Colon (tissue), 2 donors: Measurements from ENCODE around the gene ALDH2.
"Not testable (repeated sequence)": the region's sequence is repeated elsewhere in the genome, so short reads cannot be mapped to it uniquely, and the experiment has no call there.

Experiments used
- FAIRE-seq: peaks from 2 replicates; lab custom pipeline; 2012; peaks lifted over from hg19 to GRCh38; lab: Jason Lieb, UNC
- donor health status: control.
- donor health status: control.

Gene ALDH2

DNA sequence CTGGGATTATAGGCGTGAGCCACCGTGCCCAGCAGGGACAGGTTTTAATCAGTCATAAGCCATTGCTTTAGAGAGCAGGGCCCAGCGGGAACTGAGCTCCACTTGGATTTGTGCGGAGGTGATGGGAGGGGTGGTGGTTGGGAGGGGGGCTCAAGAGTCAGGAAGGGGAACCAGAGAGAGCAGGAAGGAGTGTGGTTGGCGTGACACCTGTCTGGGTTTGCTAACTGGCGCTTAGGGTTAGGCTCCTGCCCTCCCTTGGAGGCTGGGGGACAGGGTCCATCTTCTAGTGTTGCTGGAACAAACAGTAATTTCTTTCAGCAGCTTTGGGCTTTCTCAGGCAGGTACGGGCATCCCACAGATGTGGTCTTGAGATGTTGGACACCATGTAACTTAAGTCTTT, 7.5 kb upstream of the ALDH2 start:
- no peak for FAIRE-seq

DNA sequence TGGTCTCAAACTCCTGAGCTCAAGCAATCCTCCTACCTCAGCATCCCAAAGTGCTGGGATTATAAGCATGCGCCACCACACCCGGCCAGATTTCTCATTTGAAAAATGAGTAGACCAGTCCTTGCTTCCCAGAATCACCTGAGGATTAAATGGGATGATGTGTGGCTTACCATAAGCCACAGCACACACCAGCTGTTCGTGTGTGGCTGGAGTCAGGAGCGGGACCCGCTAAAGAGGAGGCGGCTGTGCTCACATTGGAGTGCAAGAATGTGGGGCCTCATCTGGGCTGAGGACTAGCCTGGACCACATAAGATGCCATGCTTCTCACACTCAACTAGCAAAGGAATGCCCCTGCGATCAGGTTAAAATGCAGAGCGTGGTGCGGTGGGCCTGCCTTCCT, 6.7 kb upstream of the ALDH2 start:
- no peak for FAIRE-seq

GRCh38 chr12:111761099-111761498, 5.6 kb upstream of the ALDH2 start:
- FAIRE-seq, result no peak

- no peak for FAIRE-seq
Observed at GRCh38 chr12:111761706-111762105, 5.0 kb upstream of the ALDH2 start.

DNA sequence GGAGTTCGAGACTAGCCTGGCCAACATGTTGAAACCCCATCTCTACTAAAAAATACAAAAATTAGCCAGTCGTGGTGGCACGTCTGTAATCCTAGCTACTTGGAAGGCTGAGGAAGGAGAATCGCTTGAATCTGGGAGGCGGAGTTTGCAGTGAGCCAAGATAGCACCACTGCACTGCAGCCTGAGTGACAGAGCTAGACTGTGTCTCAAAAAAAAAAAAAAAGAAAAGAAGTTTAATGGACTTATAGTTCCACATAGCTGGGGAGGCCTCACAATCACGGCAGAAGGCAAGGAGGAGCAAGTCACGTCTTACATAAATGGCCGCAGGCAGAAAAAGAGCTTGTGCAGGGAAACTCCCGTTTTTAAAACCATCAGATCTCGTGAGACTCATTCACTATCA, 3.2 kb upstream of the ALDH2 start:
- FAIRE-seq, result not testable (repeated sequence)

GRCh38 chr12:111764120-111764821, 2.5 kb upstream of the ALDH2 start:
- FAIRE-seq, result no peak

- FAIRE-seq, result no peak
Observed at GRCh38 chr12:111767362-111768158, 827 bp downstream of the ALDH2 start.

DNA sequence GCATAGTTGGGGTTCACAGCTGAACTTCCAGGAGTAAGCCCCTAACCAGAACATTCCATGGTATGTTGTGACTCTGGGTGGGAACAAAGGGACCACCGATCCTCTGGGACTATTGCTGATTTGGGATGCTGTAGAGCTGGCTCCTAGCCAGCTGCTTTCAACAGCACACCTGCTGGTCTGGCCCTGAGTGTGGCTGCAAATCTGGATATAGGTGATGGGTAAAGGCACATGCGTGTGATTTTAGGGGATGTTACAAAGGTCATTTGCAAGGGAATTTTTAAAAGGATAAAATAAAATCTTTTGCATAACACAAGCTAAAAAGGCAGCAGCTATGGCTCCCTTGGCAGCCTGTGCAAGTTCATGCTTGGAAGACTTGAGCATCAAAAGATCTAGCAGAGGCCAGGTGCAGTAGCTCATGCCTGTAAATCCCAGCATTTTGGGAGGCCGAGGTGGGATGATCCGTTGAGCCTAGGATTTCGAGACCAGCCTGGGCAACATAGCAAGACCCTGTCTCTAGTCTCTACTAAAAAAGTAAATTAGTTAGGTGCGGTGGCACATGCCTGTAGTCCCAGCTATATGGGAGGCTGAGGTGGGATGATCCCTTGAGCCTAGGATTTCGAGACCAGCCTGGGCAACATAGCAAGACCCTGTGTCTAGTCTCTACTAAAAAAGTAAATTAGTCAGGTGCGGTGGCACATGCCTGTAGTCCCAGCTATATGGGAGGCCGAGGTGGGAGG, 1.6 kb downstream of the ALDH2 start:
- FAIRE-seq, result no peak

GRCh38 chr12:111769599-111769998, 2.9 kb downstream of the ALDH2 start:
- no peak for FAIRE-seq

DNA sequence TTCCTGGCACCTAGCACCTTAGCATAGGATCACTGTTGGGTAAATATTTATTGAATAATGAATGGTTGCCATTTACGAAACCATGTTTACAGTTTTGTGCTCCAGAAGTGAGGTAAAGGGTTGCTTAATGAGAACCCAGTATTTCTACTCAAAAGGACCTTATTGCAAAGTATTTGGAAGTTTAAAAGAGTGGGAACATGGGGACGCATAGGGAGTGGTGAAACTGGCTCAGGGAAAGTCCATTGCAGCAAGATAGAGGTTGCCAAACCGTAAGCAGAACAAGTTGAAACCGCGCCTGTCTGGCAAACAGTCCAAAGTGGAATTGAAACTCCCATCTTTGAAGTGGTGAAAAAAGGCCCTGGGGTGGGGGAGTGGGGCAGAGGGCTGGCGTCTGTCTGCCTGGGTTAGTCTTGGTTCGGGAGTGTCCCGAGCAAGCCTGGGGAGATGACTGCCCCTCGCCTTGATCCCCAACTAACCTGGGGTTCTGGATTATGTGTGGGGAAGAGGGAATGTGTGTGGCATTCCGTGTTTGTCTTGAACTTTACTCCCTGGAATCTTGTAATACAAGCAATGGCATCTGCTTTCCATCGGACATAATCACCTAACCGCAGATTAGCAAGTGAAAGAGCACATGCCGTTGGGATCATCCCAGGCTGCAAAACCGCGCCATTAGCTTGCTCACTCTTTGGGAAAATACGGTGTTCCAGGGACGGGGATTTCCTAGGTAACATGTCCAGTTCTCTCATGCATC, 7.2 kb downstream of the ALDH2 start:
- no peak for FAIRE-seq

GRCh38 chr12:111775205-111776193, 8.8 kb downstream of the ALDH2 start:
- no peak for FAIRE-seq

GRCh38 chr12:111776836-111777344, 10.2 kb downstream of the ALDH2 start:
- FAIRE-seq, result no peak

DNA sequence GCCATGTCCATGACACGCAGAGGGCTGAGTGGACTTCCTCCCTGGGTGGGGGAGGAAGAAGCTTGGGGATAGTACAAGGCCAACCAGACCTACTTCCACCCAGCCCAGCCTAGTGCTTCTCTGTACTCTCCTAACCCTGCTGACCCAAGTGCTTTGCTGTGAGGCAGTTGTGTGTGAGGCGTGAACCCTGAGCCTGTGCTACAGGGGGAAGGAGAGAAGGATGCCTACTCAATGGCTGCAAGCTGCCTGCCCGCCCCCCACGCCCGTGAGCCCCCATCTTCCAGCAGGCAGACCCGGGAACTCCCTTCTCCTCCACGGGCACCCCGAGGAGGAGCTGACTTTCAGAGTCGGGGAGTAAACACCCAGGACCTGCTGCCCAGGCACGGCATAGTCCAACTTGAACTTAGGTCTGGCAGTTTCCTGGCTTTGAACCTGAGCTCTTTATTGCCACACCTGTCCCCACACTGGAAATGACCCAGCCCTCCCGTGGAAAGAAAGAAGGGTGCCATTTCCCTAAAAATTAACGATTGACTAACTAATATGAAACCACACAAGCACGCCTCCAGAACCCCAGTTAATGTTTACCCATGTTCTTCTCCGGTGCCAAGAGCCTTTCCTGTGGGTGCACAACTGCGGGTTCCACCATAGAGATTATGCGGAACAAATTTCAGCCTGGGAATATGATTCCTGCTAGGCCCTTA, 10.8 kb downstream of the ALDH2 start:
- FAIRE-seq, result no peak

DNA sequence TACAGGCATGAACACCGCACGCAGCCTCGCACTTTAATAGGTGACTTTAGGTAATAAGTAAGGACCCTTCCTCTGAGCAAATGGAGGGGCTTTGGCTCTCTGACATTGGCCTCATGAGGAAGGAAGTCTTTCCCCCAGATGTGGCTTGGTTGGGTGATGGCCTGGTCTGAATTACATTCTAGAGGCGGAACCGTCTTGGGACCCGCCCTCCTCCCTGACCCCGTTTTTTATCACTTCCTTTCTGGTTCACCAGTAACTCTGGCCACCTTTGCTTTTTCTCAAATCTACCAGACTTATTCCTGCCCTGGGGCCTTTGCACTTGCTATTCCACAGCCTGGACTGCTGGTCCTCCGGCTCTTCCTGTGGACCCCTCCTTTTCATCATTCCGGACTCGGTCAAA, 13.4 kb downstream of the ALDH2 start:
- FAIRE-seq, result no peak

DNA sequence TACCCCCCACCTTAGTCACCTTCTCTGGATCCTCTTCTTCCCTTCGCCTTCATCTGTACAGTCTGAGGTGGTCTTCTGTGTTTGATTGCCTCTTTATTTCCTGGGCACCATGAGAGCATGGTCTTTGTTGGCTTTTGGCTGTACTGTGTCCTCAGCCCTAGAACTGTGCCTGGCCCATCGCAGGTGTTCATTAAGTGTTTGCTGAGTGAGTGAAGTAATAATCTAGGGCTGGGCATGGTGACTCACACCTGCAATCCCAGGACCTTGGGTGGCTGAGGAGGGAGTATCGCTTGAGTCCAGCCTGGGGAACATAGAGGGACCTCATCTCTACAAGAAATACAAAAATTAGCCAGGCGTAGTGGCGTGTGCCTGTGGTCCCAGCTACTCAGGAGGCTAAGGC, 13.9 kb downstream of the ALDH2 start:
- FAIRE-seq, result no peak

- FAIRE-seq, result no peak
Observed at GRCh38 chr12:111781085-111781658, 14.4 kb downstream of the ALDH2 start.

DNA sequence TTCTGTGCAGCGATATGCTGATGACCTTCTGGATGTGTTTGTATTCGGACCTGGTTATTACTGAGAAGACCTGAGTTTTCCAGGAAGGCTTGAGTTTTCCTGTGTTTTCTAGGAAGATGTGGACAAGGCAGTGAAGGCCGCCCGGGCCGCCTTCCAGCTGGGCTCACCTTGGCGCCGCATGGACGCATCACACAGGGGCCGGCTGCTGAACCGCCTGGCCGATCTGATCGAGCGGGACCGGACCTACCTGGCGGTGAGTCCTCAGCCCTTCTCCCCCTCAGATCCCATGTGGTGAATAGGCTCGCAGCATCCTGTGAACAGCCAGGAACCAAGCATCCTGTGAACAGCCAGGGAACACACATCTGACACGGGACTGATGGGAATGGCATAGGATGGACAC, 16.3 kb downstream of the ALDH2 start:
- FAIRE-seq, result no peak

- no peak for FAIRE-seq
Observed at GRCh38 chr12:111784953-111785352, 18.2 kb downstream of the ALDH2 start.

GRCh38 chr12:111785651-111786050, 18.9 kb downstream of the ALDH2 start:
- FAIRE-seq, result no peak

GRCh38 chr12:111788178-111788654, 21.5 kb downstream of the ALDH2 start:
- no peak for FAIRE-seq
